SJCRH30 (cell line): Measurements from ENCODE around the gene UBE2L3. TPM values are rescaled to one million over a fixed set of nuclear protein-coding genes. Genes with fewer than 3 reads are reported as not detected.
"Not testable (repeated sequence)": the region's sequence is repeated elsewhere in the genome, so short reads cannot be mapped to it uniquely, and the experiment has no call there.

ENCODE experiments used
- DNase-seq, 2 experiments: peaks; one replicate each; pipeline ENCODE4 v3.0.0-alpha.2; 2015 to 2020
- H3K27ac ChIP-seq: fragments of 250-450 bp; sonication (Bioruptor Pico); 2 replicates; pipeline ENCODE4 v1.5.1; 2020; ENCODE audit warnings: mild to moderate bottlenecking, moderate library complexity
- H3K27me3 ChIP-seq: fragments of 250-450 bp; sonication (Bioruptor Pico); 2 replicates; pipeline ENCODE4 v1.5.1; 2020; ENCODE audit warnings: mild to moderate bottlenecking, moderate library complexity
- H3K36me3 ChIP-seq: fragments of 250-450 bp; sonication (Bioruptor Pico); 2 replicates; pipeline ENCODE4 v1.5.1; 2020; ENCODE audit warnings: mild to moderate bottlenecking, moderate library complexity
- H3K4me1 ChIP-seq: fragments of 250-450 bp; sonication (Bioruptor Pico); 2 replicates; pipeline ENCODE4 v1.5.1; 2020; ENCODE audit warnings: mild to moderate bottlenecking, moderate library complexity
- H3K4me3 ChIP-seq: fragments of 250-450 bp; sonication (Bioruptor Pico); 2 replicates; pipeline ENCODE4 v1.5.1; 2020; ENCODE audit warnings: mild to moderate bottlenecking, moderate library complexity
- H3K9me3 ChIP-seq: fragments of 250-450 bp; sonication (Bioruptor Pico); replicated peaks from 2 replicates; pipeline ENCODE4 v1.5.1; 2020; ENCODE audit warnings: mild to moderate bottlenecking, moderate library complexity
- total RNA-seq: library from RNA; depleted of rRNA; stranded (reverse); fragments of >200 nt; shearing (Covaris generic); gene quantifications from 2 replicates; pipeline ENCODE4 v1.2.3, GENCODE V29; 2014

The UBE2L3 gene
- total RNA-seq, 1 experiment from 2014 or later: 102 TPM

GRCh38 chr22:21606775-21607174 is 39.3 kb downstream of the UBE2L3 start:
- Histone ChIP-seq H3K27ac (no peak overlapping the region), H3K9me3 (no peaks in the 10 kb centered on the region), H3K27me3 (no peaks in the 10 kb centered on the region; the same call in 1 of the 2 replicates), H3K4me3 (no peak overlapping the region), H3K4me1 (no peaks in the 10 kb centered on the region), H3K36me3 (peaks cover 50% of the 10 kb centered on the region)
- no peak for DNase-seq

GRCh38 chr22:21609556-21610157 is 42.1 kb downstream of the UBE2L3 start:
- DNase-seq, H3K27me3 ChIP-seq, H3K4me1 ChIP-seq, H3K27ac ChIP-seq, H3K9me3 ChIP-seq, H3K4me3 ChIP-seq: not testable (repeated sequence)
- H3K36me3 ChIP-seq: peaks cover 74% of the 10 kb centered on the region

DNA sequence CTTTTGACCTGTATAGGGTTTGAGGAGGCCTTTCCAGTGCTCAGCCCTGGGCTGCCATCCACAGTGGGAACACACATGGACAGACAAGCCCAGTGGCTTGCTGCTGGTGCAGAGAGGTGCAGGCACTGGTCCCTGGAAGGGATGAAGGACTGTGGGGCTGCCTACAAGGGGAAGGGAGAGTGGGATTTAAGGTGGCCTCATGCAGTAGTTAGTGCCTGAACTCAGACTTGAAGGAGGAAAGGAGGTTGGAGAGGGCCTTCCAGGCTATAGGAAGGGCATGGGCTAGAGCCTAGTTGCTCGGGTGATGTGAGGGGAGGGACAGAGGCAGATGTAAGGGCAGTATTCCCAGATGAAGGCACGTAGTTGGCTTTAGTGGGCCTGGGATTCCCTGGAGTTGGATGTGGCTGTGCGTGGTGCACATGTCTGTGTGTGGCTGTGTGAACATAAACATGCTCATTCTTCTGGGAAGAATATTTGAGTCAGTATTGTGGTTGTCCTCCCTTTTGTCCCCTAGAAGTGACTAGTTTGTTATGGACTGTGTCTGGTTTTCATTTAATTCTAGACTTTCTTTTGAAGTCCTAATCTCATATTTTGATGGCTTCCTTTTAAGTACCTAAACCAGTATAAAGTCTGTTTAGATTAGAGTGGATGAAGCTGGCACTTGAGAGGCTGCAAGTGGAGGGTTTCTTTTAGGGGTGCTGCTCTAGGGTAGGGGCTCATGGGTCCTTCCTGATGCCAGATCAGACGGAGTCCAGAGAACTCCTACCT is 43.9 kb downstream of the UBE2L3 start:
- Histone ChIP-seq H3K4me1 (no peaks in the 10 kb centered on the region), H3K27me3 (no peaks in the 10 kb centered on the region; the same call in 1 of the 2 replicates), H3K4me3 (no peak overlapping the region), H3K27ac (no peak overlapping the region), H3K36me3 (peaks cover 74% of the 10 kb centered on the region), H3K9me3 (no peaks in the 10 kb centered on the region)
- DNase-seq: no peak

DNA sequence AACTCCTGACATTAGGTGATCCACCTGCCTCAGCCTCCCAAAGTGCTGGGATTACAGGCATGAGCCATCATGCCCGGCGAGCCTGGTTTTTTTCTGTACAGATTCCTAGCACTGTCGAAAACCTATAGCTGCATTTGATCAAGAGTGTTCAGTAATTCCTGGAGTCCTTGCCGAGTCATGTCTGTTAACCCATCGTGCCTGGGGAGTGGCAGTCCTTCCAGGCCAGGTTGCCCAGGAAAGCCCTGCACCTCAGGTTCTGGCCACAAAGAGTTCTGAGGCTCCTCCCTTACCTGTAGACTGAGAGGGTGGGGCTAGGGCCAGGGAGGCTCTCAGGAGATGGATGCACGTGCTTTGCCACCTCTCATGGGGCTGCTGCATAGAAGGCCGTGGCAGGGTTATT is 45.3 kb downstream of the UBE2L3 start:
- Histone ChIP-seq H3K9me3 (no peaks in the 10 kb centered on the region), H3K36me3 (peaks cover 75% of the 10 kb centered on the region)
- no peak for DNase-seq

GRCh38 chr22:21613553-21614233 is 46.2 kb downstream of the UBE2L3 start:
- Histone ChIP-seq H3K4me1 (no peaks in the 10 kb centered on the region), H3K36me3 (peaks cover 75% of the 10 kb centered on the region), H3K4me3 (no peak overlapping the region), H3K9me3 (no peaks in the 10 kb centered on the region), H3K27me3 (no peaks in the 10 kb centered on the region; the same call in 1 of the 2 replicates), H3K27ac (no peak overlapping the region)
- DNase-seq: no peak

More for the DNA sequence above, 45.3 kb downstream of the UBE2L3 start:
- Histone ChIP-seq H3K4me1 (no peaks in the 10 kb centered on the region), H3K4me3 (no peak overlapping the region), H3K27ac (no peak overlapping the region), H3K27me3 (no peaks in the 10 kb centered on the region; the same call in 1 of the 2 replicates)

DNA sequence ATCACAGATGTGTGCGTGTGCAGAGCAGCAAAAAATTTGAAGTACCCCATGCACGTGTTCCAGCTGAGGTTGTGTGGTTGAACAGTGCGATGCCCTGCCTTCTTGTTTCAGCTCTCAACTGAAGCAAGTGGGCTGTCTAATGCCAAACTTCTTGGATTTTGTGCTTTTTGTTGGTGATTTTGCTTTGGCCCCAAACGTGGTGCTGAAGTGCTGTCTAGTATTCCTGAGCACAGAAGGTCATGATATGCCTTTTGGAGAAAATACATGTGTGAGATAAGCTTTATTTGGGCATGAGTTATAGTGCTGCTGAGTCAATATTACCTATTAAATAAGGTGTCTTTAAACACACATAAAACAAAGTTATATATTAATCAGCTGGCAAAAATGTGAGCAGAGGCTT is 48.2 kb downstream of the UBE2L3 start:
- Histone ChIP-seq H3K27me3 (no peaks in the 10 kb centered on the region), H3K4me3 (no peak overlapping the region), H3K27ac (no peak overlapping the region), H3K4me1 (no peaks in the 10 kb centered on the region), H3K9me3 (no peaks in the 10 kb centered on the region), H3K36me3 (peaks cover 58% of the 10 kb centered on the region)
- no peak for DNase-seq

DNA sequence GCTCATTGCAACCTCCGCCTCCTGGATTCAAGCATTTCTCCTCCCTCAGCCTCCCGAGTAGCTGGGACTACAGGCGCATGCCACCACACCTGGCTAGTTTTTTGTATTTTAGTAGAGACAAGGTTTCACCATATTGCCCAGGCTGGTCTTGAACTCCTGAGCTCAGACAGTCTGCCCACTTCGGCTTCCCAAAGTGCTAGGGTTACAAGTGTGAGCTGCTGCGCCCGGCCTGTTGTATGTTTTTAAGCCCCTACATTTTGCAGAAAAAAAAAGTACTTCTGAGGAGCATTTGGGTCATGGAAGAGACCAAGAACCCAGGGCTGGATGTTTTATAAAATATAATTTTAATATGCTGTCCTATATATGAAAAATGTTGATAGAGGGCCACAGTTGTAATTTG is 49.8 kb downstream of the UBE2L3 start:
- H3K36me3 ChIP-seq: peaks cover 49% of the 10 kb centered on the region
- H3K27me3 ChIP-seq, H3K27ac ChIP-seq, H3K4me1 ChIP-seq, H3K9me3 ChIP-seq, DNase-seq, H3K4me3 ChIP-seq: not testable (repeated sequence)

GRCh38 chr22:21621025-21621424 is 53.5 kb downstream of the UBE2L3 start:
- Histone ChIP-seq H3K4me1 (no peaks in the 10 kb centered on the region), H3K36me3 (peaks cover 19% of the 10 kb centered on the region), H3K27ac (no peak overlapping the region), H3K9me3 (no peaks in the 10 kb centered on the region), H3K27me3 (no peaks in the 10 kb centered on the region), H3K4me3 (no peak overlapping the region)
- no peak for DNase-seq

DNA sequence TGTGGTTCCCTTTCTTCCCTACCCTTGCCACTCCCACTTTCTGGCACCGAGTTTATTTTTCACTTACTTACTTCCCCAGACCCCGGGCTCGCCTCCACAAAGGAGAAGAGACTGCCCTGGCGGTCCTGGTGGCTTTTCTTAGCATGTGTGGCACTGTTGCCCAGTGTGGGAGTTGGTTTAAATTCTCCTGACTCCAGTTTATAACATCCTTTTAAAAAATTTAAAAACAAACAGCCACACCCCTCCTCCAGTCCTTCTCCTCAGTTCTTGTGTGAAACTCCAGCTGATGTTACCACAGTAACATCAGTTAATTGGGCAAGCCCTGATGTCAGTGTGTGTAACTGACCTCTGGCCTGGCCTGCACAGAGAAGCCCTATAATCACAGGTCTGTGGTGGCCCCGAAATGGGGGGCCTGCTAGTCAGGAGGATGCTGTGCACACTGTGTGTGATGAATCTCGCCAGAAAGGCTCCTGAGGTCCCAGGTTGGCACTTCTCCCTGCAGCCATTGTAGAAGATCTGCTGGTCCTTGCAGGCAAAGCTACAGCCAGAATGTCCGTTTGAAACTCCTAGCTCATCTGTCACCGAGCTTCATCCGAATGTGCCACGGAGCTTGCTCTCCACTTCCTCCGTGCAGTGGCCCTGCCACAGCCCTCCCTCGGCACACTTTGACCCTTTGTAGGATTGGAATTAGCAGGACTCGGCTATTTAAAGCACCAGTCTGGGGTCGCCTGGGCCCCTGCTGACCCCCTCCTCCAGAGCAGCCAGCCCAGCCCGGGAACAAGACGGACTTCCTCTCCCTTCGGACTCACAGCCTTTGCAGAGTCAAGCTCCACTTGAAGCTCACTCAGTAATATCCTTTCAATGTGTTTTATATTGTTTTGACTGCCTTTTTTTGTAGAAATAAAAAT is 54.8 kb downstream of the UBE2L3 start:
- Histone ChIP-seq H3K27me3 (no peaks in the 10 kb centered on the region), H3K27ac (no peak overlapping the region), H3K4me1 (no peaks in the 10 kb centered on the region), H3K9me3 (no peaks in the 10 kb centered on the region), H3K36me3 (peaks cover 17% of the 10 kb centered on the region), H3K4me3 (no peak overlapping the region)
- no peak for DNase-seq

DNA sequence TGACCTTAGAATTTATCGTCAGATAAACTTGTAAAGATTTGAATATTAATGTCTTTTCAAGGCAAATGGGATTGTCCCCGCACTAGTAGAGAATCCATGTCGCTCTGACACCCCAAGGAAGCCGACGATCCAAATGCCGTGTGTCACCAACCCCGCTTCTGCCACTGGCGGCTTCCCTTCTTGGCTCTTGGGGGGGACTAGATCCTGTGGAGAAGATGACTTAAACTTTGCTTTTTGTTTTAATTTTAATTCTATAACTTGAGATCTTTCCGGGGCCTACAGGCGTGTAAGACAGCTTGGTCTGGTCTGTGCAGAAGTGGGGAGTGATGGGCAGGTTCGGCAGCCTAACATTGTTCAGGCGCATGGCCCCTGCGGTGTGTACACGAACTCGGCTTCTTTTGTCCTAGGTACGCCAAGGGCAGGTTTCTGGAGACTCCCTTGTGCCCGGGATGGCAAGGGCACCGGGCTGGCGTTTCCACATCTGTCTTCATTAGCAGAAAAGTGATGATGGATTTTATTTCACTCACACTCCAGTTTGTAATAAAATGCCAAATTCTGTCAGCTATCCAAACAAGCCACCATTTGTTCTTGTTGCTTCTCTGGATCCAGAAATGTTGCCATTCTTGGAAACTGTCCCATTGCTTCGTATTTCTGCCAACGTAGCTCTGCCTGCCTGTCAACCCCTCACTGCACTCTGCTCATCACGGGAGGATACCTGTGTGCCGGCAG is 55.6 kb downstream of the UBE2L3 start:
- H3K36me3 ChIP-seq: peaks cover 12% of the 10 kb centered on the region
- H3K27ac ChIP-seq: no peak overlapping the region
- no peak for DNase-seq
- no peaks in the 10 kb centered on the region for H3K4me1 ChIP-seq
- no peak overlapping the region for H3K4me3 ChIP-seq
- H3K27me3 ChIP-seq: no peaks in the 10 kb centered on the region
- no peaks in the 10 kb centered on the region for H3K9me3 ChIP-seq

DNA sequence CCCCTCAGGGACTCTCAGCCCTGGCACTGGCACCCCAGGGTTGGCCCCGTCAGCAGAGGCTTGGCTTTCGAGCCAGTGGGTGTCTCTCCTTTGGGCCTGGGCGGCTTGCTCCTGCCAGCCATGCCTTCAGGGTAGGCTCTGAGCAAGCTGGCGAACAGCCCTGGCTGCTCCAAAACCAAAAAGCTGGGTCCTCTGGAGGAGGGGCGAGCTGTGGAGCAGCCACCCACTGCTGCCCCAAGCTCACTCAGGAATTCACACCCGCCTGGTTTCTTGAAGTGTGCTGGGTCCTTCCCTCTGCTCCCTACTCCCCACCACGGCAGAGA is 56.1 kb downstream of the UBE2L3 start:
- Histone ChIP-seq H3K9me3 (no peaks in the 10 kb centered on the region), H3K4me1 (no peaks in the 10 kb centered on the region), H3K4me3 (no peak overlapping the region), H3K36me3 (peaks cover 9% of the 10 kb centered on the region; the same call in 1 of the 2 replicates), H3K27me3 (no peaks in the 10 kb centered on the region), H3K27ac (no peak overlapping the region)
- no peak for DNase-seq

GRCh38 chr22:21624120-21624879 is 56.8 kb downstream of the UBE2L3 start:
- Histone ChIP-seq H3K36me3 (peaks cover 9% of the 10 kb centered on the region; the same call in 1 of the 2 replicates), H3K27me3 (no peaks in the 10 kb centered on the region), H3K4me1 (no peaks in the 10 kb centered on the region), H3K4me3 (no peak overlapping the region), H3K9me3 (no peaks in the 10 kb centered on the region), H3K27ac (no peak overlapping the region)
- DNase-seq: peak; percentile 29 to 45

- no peaks in the 10 kb centered on the region for H3K4me1 ChIP-seq
- peaks cover 9% of the 10 kb centered on the region; the same call in 1 of the 2 replicates for H3K36me3 ChIP-seq
- H3K9me3 ChIP-seq: no peaks in the 10 kb centered on the region
- no peak overlapping the region for H3K4me3 ChIP-seq
- no peaks in the 10 kb centered on the region for H3K27me3 ChIP-seq
- DNase-seq: no peak
- no peak overlapping the region for H3K27ac ChIP-seq
Observed at GRCh38 chr22:21624880-21625791, 57.6 kb downstream of the UBE2L3 start.
